ENCODE results near the gene PHB1.

- TF ChIP-seq EZH2 (IDR thresholded peaks at IDR 0.05; ENCODE audit: low read length, unreplicated experiment) (no peak), EZH2phosphoT487 (IDR thresholded peaks at IDR 0.05; ENCODE audit: borderline replicate concordance, low read length) (no peak)
- TF ChIP-seq, protein P1, sequence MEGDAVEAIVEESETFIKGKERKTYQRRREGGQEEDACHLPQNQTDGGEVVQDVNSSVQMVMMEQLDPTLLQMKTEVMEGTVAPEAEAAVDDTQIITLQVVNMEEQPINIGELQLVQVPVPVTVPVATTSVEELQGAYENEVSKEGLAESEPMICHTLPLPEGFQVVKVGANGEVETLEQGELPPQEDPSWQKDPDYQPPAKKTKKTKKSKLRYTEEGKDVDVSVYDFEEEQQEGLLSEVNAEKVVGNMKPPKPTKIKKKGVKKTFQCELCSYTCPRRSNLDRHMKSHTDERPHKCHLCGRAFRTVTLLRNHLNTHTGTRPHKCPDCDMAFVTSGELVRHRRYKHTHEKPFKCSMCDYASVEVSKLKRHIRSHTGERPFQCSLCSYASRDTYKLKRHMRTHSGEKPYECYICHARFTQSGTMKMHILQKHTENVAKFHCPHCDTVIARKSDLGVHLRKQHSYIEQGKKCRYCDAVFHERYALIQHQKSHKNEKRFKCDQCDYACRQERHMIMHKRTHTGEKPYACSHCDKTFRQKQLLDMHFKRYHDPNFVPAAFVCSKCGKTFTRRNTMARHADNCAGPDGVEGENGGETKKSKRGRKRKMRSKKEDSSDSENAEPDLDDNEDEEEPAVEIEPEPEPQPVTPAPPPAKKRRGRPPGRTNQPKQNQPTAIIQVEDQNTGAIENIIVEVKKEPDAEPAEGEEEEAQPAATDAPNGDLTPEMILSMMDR (conservative IDR thresholded peaks at IDR 0.05; ENCODE audit: low read depth, low read length): no peak
Observed at GRCh38 chr17:49450735-49451134, 36.1 kb upstream of the PHB1 start.
